Measurements from ENCODE around the gene TDP2.
"Not testable (repeated sequence)": the region's sequence is repeated elsewhere in the genome, so short reads cannot be mapped to it uniquely, and the experiment has no call there.

Gene TDP2

DNA sequence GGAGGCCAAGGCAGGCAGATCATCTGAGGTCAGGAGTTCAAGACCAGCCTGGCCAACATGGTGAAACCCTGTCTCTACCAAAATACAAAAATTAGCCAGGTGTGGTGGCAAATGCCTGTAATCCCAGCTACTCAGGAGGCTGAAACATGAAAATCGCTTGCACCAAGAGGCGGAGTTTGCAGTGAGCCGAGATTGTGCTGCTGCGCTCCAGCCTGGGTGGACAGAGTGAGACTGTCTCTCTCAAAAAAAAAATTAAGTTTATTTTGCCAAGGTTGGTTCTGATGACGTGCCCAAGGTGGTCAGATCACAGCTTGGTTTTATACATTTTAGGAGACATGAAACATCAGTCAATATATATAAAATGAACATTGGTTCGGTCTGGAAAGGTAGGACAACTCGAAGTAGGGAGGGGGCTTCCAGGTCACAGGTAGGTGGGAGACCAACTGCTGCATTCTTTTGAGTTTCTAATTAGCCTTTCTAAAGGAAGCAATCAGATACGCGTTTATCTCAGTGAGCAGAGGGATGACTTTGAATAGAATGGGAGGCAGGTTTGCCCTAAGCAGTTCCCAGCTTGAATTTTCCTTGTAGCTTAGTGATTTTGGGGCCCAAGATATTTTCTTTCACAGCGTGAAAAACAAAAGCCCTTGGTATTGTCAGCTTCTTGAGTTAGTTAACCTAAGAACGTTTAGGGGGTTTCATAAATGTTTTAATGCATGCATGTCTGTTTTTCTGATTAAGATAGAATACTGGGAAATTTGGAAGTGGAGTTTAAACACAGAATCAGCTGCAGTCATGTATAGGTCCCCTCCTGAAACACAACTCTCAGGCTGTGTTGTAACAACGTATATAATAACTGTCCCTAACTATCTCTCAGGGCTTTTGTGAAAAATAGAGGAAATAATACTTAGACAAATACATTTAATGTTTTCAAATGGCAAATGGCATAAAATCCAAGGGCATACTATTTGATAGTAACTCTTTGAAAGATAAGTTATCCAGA is 16.9 kb upstream of the TDP2 start:
- FAIRE-seq (no peak), DNase-seq (ENCODE audit: insufficient read length, low spot score) (no peak)

- no peak for DNase-seq (ENCODE audit: insufficient read length, low spot score)
- FAIRE-seq = no peak
Measured at GRCh38 chr6:24680582-24680981, 13.9 kb upstream of the TDP2 start.

DNA sequence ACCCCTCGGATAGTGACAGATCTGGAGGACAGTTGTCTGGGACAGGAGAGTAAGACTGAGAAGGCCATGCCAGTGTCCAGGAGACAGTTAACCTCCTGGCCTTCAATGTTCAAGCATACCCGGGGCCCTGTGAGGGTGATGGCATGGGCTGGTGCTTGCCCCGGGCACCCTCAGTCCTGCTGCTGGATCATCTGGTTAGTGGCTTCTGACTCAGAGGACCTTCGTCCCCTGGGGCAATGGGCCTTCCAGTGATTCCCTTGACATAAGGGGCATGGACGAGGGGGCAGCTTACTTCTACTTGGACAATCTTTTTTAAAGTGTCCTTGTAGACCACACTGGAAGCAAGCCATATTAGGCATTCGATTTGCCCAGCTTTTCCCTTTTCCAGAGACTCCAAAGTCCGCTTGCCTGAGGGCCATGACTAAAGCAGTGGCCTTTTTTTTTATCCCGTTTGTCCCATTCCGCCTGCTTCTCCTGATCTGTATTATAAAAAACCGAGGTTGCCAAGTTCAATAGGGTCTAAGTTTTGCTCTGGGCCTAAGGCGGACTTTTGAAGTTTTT is 12.2 kb upstream of the TDP2 start:
- not testable (repeated sequence) for DNase-seq (ENCODE audit: insufficient read length, low spot score); FAIRE-seq

- DNase-seq (ENCODE audit: insufficient read length, low spot score) = no peak
- FAIRE-seq = no peak
Measured at GRCh38 chr6:24673625-24674024, 6.9 kb upstream of the TDP2 start.

GRCh38 chr6:24672620-24673182 is 6.0 kb upstream of the TDP2 start:
- FAIRE-seq (no peak), DNase-seq (ENCODE audit: insufficient read length, low spot score) (no peak)

GRCh38 chr6:24671077-24671476 is 4.4 kb upstream of the TDP2 start:
- DNase-seq (ENCODE audit: insufficient read length, low spot score); FAIRE-seq: not testable (repeated sequence)

DNA sequence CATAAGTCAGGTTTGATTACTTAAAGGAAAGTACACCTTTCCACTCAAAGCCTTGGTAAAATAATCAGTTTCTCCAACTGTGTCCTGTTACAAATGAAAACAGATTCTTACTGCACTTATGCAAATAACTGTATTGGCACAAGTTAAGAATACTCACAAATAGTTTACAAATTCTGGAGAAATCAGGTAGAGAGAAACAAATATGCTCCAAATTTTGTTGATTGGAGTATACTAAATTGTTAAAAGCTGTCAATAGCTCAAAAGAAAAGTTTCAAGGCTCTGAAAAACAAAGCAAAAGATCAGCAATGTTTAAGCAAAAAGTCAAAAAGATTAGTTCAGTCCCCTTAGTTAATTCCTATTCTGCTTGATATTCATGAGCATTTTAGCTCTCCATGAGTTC is 3.8 kb upstream of the TDP2 start:
- DNase-seq (ENCODE audit: insufficient read length, low spot score); FAIRE-seq: not testable (repeated sequence)

GRCh38 chr6:24668997-24669361 is 2.3 kb upstream of the TDP2 start:
- FAIRE-seq (no peak), DNase-seq (ENCODE audit: insufficient read length, low spot score) (no peak)

DNA sequence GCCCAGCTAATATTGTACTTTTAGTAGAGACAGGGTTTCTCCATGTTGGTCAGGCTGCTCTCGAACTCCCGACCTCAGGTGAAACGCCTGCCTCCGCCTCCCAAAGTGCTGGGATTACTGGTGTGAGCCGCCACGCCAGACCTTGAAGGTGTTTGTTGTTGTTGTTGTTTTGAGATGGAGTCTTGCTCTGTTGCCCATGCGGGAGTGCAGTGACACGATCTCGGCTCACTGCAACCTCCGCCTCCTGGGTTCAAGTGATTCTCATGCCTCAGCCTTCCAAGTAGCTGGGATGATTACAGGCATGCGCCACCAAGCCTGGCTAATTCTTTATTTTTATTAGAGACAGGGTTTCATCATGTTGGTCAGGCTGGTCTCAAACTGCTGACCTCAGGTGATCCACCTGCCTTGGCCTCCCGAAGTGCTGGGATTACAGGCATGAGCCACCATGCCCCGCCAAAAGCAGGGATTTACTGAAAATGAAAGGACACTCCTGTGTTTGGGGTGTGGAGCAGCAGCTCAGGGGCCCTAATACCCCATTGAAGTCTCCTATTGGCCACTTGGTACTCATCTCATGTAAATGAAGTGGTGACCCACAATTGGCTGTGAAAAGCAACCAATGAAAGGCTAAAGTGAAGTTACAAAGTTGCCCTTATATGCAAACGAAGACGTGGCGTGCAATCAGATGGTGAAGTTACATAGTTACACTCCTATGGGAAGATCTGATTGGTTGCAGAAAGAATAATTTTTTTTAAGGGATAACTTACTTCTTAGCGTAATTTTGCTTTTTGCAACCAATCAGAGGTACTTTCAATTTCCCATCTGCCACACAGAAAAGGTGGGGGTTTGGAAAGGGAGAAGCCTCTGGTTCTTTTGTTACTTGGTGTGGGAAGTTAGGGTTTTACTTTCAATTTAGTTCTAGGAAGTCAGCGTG is 1.6 kb upstream of the TDP2 start:
- not testable (repeated sequence) for FAIRE-seq; DNase-seq (ENCODE audit: insufficient read length, low spot score)

DNA sequence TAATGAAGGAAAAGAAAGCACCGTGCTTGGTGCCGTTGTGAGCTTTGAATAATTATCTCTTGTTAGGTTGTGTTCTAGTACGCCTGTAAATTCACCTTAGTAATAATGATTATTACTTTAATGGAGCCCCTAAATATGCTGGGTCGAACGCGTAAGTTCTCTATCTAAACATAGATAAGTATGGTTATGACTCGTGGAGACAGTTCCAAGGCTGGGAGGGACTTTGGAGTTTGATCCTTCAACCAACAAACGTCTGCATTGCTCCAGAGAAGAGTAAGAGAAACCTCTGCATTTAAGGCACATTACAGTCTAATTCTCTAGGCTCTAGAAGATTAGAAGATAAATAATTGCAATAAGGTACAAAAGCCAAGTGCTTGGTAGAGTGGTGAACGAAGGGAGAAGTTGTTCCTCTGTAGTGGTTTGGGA is 692 bp upstream of the TDP2 start:
- no peak for FAIRE-seq
- no peak for DNase-seq (ENCODE audit: insufficient read length, low spot score)

- DNase-seq (ENCODE audit: insufficient read length, low spot score) (no peak), FAIRE-seq (no peak)
Measured at GRCh38 chr6:24666097-24666640, 530 bp downstream of the TDP2 start.

- FAIRE-seq (no peak), DNase-seq (ENCODE audit: insufficient read length, low spot score) (no peak)
Measured at GRCh38 chr6:24664046-24664987, 2.4 kb downstream of the TDP2 start.

- FAIRE-seq (no peak), DNase-seq (ENCODE audit: insufficient read length, low spot score) (no peak)
Measured at GRCh38 chr6:24663189-24663588, 3.5 kb downstream of the TDP2 start.

GRCh38 chr6:24662236-24662635 is 4.5 kb downstream of the TDP2 start:
- FAIRE-seq = no peak
- no peak for DNase-seq (ENCODE audit: insufficient read length, low spot score)

DNA sequence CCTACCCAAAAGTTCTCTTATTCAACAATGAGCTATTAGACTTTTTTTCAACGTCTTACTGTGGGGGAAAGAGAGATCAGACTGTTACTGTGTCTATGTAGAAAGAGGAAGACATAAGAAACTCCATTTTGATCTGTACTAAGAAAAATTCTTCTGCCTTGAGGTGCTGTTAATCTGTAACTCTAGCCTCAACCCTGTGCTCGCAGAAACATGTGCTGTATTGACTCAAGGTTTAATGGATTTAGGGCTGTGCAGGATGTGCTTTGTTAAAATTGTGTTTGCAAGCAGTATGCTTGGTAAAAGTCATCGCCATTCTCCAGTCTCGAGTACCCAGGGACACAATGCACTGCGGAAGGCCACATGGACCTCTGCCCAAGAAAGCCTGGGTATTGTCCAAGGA is 4.9 kb downstream of the TDP2 start:
- not testable (repeated sequence) for DNase-seq (ENCODE audit: insufficient read length, low spot score); FAIRE-seq

GRCh38 chr6:24660105-24660504 is 6.6 kb downstream of the TDP2 start:
- DNase-seq (ENCODE audit: insufficient read length, low spot score) = no peak
- FAIRE-seq = no peak

DNA sequence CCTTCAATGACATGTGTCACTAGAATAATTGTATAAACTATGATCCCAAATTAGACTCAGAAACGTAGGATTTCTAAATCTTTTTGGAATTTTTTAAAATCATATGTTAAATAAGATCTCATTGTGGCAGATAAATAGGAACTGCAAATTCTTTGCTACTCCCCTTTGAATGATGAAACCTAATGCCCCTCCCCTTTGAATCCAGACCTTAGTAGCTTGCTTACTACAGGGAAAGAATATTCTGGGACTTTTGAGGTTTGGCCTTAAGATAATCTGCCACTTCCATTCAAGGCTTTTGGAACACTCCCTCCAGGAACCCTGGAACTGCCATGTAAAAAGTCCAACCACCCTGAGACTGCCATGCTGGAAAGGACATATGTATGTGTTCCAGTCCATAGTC is 7.1 kb downstream of the TDP2 start:
- no peak for DNase-seq (ENCODE audit: insufficient read length, low spot score)
- no peak for FAIRE-seq

GRCh38 chr6:24658573-24659560 is 7.8 kb downstream of the TDP2 start:
- FAIRE-seq (no peak), DNase-seq (ENCODE audit: insufficient read length, low spot score) (no peak)
